ENCODE data around the gene NFKB1. TPM values are rescaled to one million over a fixed set of nuclear protein-coding genes. Genes with fewer than 3 reads are reported as not detected.
A peak's percentile ranks its signal among the peaks of the same experiment; 100 is the strongest.
"Not testable (repeated sequence)": the region's sequence is repeated elsewhere in the genome, so short reads cannot be mapped to it uniquely, and the experiment has no call there.

Gene NFKB1
- total RNA-seq, 3 donors from 2014 or later, result 315 to 381 (median 331) TPM

DNA sequence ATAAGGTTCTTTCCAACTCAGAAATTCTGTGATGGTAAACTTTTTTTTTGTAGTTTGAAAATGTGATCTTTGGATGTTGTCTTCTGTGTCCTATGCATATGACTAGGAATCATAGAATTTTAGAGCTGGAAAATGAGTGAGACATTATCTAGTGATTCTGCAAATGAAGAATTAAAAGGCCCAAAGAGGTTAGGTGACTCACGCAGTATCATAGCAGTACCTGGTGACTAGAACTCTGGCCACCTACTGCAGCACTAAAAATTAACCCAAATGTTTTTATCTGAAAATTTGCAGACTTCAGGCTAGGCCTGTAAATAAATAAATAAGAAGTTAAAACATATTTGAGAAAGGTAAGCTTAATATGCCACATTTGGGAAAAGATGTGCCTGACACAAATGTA lies 52.8 kb downstream of the NFKB1 start:
- Mint-ChIP-seq H3K4me1 (ENCODE audit: low read depth) (peaks cover 36% of the 10 kb centered on the region), H3K9me3 (no peaks in the 10 kb centered on the region), H3K27me3 (ENCODE audit: low read depth) (no peaks in the 10 kb centered on the region), H3K4me3 (peak overlapping the region; percentile 33), H3K36me3 (ENCODE audit: insufficient read depth) (peaks cover 46% of the 10 kb centered on the region)
- DNase-seq (no peak), ATAC-seq (peak; percentile 36 to 40)

DNA sequence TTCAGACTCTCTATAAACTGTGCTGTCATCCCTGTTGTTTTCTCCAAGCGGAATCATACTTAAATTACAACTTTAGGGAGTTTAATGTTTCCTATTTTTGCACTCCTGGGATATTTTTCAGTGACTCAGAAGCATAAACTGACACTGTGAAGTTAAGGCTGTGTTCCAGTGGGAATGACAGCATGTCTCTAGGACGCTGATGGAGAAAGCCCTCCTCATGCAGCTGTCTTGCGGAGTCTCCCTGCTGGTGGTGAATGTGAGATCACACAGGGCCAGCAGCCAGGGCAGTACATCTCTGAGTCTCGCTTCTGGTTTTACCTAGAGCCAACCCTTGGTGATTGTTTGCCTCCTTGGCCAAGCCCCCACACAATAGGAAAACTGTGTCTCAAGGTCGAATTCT lies 53.3 kb downstream of the NFKB1 start:
- Mint-ChIP-seq H3K4me3 (no peak overlapping the region), H3K9me3 (no peaks in the 10 kb centered on the region), H3K27me3 (ENCODE audit: low read depth) (no peaks in the 10 kb centered on the region), H3K36me3 (ENCODE audit: insufficient read depth) (peaks cover 49% of the 10 kb centered on the region), H3K4me1 (ENCODE audit: low read depth) (peaks cover 35% of the 10 kb centered on the region)
- ATAC-seq (no peak), DNase-seq (no peak)

DNA sequence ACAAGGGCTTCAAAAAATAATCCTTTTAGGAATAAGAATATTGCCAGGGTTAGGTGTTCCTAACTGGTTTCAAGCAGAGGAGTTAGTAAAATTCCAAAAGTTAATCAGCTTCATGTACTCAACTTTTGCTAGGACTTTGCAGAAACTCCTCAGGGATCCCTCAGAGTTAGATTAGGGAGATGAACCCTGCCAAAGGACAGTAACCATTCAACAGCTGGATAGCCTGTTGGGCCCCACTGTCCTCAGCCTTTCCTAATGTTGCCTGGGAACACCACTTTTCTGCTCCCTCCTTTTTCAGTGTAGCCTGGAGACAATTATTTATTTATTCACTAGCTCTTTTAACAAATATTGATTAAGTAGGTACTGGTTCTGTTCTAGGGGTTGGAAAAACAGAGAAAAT lies 53.8 kb downstream of the NFKB1 start:
- no peaks in the 10 kb centered on the region for H3K9me3 Mint-ChIP-seq
- peaks cover 45% of the 10 kb centered on the region for H3K36me3 Mint-ChIP-seq (ENCODE audit: insufficient read depth)
- H3K4me1 Mint-ChIP-seq (ENCODE audit: low read depth), result peaks cover 33% of the 10 kb centered on the region
- no peak for ATAC-seq
- H3K4me3 Mint-ChIP-seq, result no peak overlapping the region
- no peaks in the 10 kb centered on the region for H3K27me3 Mint-ChIP-seq (ENCODE audit: low read depth)
- no peak for DNase-seq

DNA sequence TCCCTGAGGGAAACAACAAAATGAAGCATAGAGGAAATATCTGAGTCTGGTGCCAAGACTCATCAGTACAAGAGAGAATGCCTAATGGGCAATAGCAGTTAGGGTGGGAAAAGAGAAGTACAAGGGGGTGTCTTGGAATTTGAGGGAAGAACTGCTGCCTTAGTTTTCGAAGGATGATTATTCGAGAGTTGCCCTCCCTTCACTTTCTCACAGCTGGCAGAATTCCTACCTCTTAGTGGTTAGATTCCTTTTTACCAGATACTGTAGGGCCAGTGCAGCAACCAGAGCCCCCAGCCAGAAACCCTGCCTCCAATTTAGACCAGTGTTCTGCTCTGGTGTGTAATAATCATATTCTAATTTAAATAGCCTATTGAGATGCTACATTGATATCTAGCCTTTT lies 56.5 kb downstream of the NFKB1 start:
- DNase-seq (no peak), ATAC-seq (no peak)
- H3K4me3 Mint-ChIP-seq, result no peak overlapping the region
- no peaks in the 10 kb centered on the region for H3K27me3 Mint-ChIP-seq (ENCODE audit: low read depth)
- no peaks in the 10 kb centered on the region for H3K9me3 Mint-ChIP-seq
- H3K36me3 Mint-ChIP-seq (ENCODE audit: insufficient read depth), result peaks cover 47% of the 10 kb centered on the region
- H3K4me1 Mint-ChIP-seq (ENCODE audit: low read depth), result peaks cover 33% of the 10 kb centered on the region

DNA sequence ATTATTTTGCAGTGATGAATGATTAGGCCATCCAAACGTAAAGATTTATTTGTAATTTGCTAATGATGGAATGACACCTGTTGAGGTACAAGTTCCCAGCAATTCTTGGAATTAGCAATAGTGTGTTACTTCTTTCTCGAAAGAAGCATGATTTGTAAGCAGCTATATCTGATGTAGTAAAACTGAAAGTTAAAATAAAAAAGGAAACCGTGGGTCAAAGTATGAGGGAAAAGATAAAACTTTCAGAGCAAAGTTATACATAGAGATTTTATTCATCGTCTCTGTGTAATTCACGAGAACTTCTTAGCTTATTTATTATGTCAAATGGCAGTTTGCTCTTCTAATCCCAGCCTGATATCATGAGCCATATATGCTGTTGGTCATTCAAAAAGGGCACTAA lies 59.0 kb downstream of the NFKB1 start:
- Mint-ChIP-seq H3K4me1 (ENCODE audit: low read depth) (peaks cover 49% of the 10 kb centered on the region), H3K9me3 (no peaks in the 10 kb centered on the region)

DNA sequence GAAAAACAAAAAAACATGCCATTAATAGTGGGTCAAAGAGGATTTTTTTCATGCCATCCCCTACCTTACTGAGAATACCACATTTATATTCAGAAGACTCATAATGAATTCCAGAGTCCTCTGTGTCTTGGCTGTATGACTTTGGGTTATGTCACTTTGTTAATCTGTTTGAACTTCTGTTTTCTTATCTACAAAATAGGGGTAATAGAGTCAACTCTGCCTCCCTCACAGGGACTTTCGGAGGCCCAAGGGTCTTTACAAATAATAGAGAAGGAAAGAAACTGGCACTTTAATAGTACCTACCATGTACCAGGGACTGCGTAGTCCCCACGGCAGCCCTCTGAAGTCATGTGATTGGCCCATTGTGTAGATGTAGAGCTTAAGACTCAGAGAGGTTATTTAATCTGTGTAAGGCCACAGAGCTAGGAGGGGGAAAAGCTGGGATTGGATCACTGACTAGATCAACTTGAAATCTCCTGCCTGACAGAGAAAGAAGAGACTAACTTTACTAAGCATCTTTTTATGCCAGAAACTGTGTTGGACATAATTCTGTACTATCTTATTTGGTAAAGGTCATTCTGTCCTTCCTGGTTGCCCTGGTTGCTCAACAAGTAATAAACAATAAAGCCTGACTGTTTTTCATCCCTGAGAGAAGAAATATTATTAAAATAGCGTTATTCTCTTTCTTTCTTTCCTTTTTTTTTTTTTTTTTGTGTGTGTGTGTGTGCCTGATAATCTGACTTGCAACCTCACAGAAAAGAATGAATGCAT lies 59.6 kb downstream of the NFKB1 start:
- no peaks in the 10 kb centered on the region for H3K9me3 Mint-ChIP-seq
- H3K4me1 Mint-ChIP-seq (ENCODE audit: low read depth), result peaks cover 55% of the 10 kb centered on the region
- no peak for DNase-seq
- peak; percentile 15 to 23 for ATAC-seq
- no peaks in the 10 kb centered on the region for H3K27me3 Mint-ChIP-seq (ENCODE audit: low read depth)
- H3K36me3 Mint-ChIP-seq (ENCODE audit: insufficient read depth), result peaks cover 51% of the 10 kb centered on the region
- peak overlapping the region; percentile 72 for H3K4me3 Mint-ChIP-seq

More for the DNA sequence above, 59.0 kb downstream of the NFKB1 start:
- Mint-ChIP-seq H3K4me3 (peak overlapping the region; percentile 72), H3K27me3 (ENCODE audit: low read depth) (no peaks in the 10 kb centered on the region), H3K36me3 (ENCODE audit: insufficient read depth) (peaks cover 48% of the 10 kb centered on the region)
- DNase-seq (no peak), ATAC-seq (peak; percentile 53 to 57)

DNA sequence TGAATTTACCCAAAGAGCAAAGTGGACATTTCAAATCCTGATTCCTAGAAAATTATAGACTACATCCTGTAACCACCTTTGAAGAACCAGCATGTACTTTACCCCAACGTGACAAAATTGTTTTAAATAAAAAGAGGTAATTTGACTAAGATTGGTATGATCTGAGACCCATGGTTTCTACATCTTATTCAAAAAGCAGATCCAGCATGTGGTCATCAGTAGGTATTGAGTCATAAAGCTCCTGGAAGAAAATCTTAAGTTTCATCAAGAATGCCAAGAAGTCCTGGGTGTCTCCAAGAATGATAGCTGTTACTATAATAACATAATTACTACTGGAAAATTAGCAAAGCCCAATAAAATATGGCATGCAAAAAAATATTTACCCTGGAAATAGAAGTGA lies 61.8 kb downstream of the NFKB1 start:
- Mint-ChIP-seq H3K36me3 (ENCODE audit: insufficient read depth) (peaks cover 66% of the 10 kb centered on the region), H3K4me1 (ENCODE audit: low read depth) (peaks cover 69% of the 10 kb centered on the region), H3K9me3 (no peaks in the 10 kb centered on the region), H3K27me3 (ENCODE audit: low read depth) (no peaks in the 10 kb centered on the region), H3K4me3 (no peak overlapping the region)
- DNase-seq (no peak), ATAC-seq (no peak)

DNA sequence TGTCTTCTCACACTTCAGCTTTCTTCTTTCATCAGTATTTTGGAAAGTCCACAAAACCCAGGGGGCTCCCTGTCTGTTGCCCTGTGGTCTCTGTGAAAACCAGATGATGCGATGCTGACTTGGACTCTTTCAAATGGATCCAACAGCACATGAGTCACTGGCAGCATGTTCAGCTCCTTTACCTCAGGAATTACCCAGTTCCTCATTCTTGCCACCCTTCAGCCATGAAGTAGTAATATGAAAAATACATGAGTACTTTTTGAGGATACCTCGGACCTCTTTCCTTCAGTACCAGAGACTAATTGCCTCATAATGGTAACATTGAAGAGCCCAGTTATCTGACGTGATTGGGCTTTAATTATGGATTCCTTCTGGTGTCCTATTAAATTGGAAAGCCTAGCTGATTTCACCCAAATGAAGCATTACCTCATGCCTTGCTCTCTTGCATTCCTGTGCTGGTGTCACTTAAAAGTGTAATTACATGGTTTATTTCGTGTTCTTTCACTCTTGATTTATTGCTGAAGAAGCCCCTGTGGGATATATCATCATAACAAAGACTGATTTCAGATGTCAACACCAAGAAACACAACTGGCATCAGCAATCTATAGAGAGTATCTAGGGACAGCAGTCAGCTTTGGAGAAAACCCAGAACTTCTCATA lies 63.4 kb downstream of the NFKB1 start:
- ATAC-seq, result peak; percentile 71 to 77
- Mint-ChIP-seq H3K4me1 (ENCODE audit: low read depth) (peaks cover 81% of the 10 kb centered on the region), H3K4me3 (no peak overlapping the region), H3K9me3 (no peaks in the 10 kb centered on the region), H3K27me3 (ENCODE audit: low read depth) (no peaks in the 10 kb centered on the region), H3K36me3 (ENCODE audit: insufficient read depth) (peaks cover 68% of the 10 kb centered on the region)
- DNase-seq, result peak; percentile 25

DNA sequence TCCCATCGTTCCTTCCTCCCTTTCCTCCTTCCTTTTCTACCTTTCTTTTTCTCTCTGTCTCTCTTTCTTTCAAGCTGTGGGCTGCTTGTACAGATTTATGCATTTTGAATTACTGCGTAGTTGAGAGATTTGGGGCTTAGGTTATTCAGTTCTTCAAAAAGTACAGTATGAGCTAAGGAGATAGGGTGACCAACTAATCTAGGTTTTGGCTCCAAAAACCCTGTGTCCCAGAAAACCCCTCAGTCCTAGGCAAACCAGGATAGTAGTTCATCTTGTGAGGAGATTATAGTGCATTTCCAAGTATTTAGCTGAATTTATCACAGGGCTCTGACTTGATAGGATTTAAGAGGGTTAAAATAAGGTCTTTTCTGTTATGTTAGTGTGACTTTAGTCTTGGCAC lies 64.5 kb downstream of the NFKB1 start:
- Mint-ChIP-seq H3K4me3 (no peak overlapping the region), H3K27me3 (ENCODE audit: low read depth) (no peaks in the 10 kb centered on the region), H3K9me3 (peaks cover 2% of the 10 kb centered on the region), H3K4me1 (ENCODE audit: low read depth) (peaks cover 73% of the 10 kb centered on the region), H3K36me3 (ENCODE audit: insufficient read depth) (peaks cover 72% of the 10 kb centered on the region)
- DNase-seq (no peak), ATAC-seq (no peak)

DNA sequence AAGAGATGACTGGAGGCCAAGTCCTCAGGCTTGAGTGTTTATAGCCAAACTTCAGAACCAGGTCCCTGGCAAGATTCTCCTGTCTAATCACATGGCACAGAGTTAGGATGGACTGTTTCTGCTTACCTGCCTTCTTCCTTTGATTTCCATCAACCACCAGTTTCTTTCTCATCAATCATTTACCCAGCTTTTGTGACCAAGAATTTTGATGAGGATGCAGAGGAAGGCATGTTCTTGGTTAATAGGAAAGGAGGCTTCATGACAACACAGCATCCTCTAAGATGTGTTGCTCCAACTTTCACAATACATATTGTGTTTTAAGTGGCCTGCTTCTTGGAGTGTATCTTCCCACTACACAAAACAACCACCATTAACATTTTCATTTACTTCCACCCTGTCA lies 65.3 kb downstream of the NFKB1 start:
- H3K36me3 Mint-ChIP-seq (ENCODE audit: insufficient read depth), result peaks cover 70% of the 10 kb centered on the region
- peaks cover 67% of the 10 kb centered on the region for H3K4me1 Mint-ChIP-seq (ENCODE audit: low read depth)
- no peak overlapping the region for H3K4me3 Mint-ChIP-seq
- H3K9me3 Mint-ChIP-seq, result peaks cover 2% of the 10 kb centered on the region
- DNase-seq, result no peak
- H3K27me3 Mint-ChIP-seq (ENCODE audit: low read depth), result no peaks in the 10 kb centered on the region
- no peak for ATAC-seq

DNA sequence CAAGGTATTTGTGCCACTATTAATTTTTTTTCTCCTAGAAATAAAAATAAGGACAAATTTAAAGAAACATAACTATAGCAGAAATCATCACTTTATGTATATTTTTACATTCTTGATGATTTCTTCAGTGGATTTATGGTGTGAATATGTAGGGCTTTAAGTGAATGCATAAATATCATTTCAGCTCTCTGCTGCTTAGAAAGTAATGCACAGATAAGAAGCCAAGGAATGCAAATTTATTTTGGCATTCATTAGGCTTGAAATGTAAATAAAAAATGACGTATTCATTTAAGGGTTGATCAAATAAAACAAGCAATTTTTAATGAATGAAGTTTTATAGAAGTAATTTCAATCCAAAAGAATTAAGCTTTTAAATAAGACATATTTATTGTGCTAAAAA lies 66.3 kb downstream of the NFKB1 start:
- H3K27me3 Mint-ChIP-seq (ENCODE audit: low read depth), result no peaks in the 10 kb centered on the region
- DNase-seq (no peak), ATAC-seq (no peak)
- peaks cover 61% of the 10 kb centered on the region for H3K4me1 Mint-ChIP-seq (ENCODE audit: low read depth)
- H3K36me3 Mint-ChIP-seq (ENCODE audit: insufficient read depth), result peaks cover 63% of the 10 kb centered on the region
- H3K4me3 Mint-ChIP-seq, result no peak overlapping the region
- H3K9me3 Mint-ChIP-seq, result peaks cover 2% of the 10 kb centered on the region

DNA sequence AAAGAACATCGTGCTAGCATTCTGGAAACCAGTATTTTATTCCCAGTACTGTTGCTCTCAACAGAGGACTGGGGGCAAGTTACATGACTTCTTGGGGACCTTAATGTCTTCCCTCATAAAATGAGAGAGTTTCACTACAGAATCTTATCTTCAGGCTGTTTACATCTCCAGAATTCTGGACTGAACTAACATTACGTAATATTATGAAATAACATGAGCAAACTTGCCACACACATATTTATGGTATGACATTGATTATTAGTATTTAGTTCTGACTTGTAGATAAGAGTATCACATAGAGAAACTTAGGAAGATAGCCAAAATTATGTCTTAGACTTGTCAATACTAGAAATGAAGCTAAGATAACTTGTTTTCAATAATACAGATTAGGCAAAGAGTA lies 68.0 kb downstream of the NFKB1 start:
- H3K4me3 Mint-ChIP-seq, result no peak overlapping the region
- H3K36me3 Mint-ChIP-seq (ENCODE audit: insufficient read depth), result peaks cover 58% of the 10 kb centered on the region
- DNase-seq (no peak), ATAC-seq (no peak)
- H3K27me3 Mint-ChIP-seq (ENCODE audit: low read depth), result no peaks in the 10 kb centered on the region
- H3K4me1 Mint-ChIP-seq (ENCODE audit: low read depth), result peaks cover 64% of the 10 kb centered on the region
- peaks cover 2% of the 10 kb centered on the region for H3K9me3 Mint-ChIP-seq

DNA sequence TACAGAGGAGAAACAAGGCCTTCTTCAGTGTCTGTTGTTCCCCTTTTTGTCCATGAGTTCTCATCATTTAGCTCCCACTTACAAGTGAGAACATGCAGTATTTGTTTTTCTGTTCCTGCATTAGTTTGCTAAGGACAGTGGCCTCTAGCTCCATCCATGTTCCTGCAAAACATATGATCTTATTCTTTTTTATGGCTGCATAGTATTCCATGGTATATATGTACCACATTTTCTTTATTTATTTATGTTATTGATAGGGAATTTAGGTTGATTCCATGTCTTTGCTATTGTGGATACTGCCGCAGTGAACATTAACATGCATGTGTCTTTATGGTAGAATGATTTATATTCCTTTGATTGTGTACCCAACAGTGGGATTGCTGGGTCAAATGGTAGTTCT lies 69.1 kb downstream of the NFKB1 start:
- not testable (repeated sequence) for H3K27me3 Mint-ChIP-seq (ENCODE audit: low read depth); ATAC-seq; H3K4me3 Mint-ChIP-seq; H3K9me3 Mint-ChIP-seq; DNase-seq
- H3K36me3 Mint-ChIP-seq (ENCODE audit: insufficient read depth), result peaks cover 52% of the 10 kb centered on the region
- H3K4me1 Mint-ChIP-seq (ENCODE audit: low read depth), result peaks cover 64% of the 10 kb centered on the region

DNA sequence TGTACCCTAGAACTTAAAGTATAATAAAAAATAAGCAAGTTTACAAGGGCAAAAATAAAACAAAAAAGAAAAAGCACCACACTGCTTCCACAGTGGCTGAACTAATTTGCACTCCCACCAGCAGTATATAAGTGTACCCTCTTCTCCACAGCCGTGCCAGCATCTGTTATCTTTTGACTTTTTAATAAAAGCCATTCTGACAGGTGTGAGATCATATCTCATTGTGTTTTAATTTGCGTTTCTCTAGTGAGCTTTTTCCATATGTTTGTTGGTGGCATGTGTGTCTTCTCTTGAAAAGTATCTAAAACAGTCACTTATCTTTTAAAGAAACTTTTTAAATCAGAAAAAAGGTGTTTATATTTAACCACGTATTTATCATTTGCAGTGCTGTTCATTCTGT lies 71.3 kb downstream of the NFKB1 start:
- DNase-seq (no peak), ATAC-seq (no peak)
- no peak overlapping the region for H3K4me3 Mint-ChIP-seq
- peaks cover 2% of the 10 kb centered on the region for H3K9me3 Mint-ChIP-seq
- peaks cover 59% of the 10 kb centered on the region for H3K4me1 Mint-ChIP-seq (ENCODE audit: low read depth)
- no peaks in the 10 kb centered on the region for H3K27me3 Mint-ChIP-seq (ENCODE audit: low read depth)
- H3K36me3 Mint-ChIP-seq (ENCODE audit: insufficient read depth), result peaks cover 53% of the 10 kb centered on the region

DNA sequence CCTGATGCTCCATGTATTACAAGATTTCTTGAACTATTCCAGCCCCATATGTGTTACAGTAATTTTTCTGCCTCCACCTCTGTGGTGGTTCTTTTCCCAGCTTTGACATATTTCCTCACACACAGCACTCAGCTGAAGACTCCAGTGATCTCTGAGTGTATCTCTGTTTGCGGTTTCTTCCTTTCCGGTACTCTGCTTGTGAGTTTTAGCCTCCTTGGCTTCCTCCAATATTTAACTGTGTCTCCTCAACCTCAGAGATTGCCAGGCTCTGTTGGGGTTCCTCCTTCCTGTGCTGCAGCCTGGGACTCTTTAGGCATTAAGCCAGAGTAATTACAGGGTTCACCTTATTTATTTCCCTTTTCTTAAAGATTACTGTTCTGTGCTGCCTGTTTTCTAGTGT lies 73.2 kb downstream of the NFKB1 start:
- DNase-seq (no peak), ATAC-seq (peak; percentile 34 to 38)
- Mint-ChIP-seq H3K27me3 (ENCODE audit: low read depth) (no peaks in the 10 kb centered on the region), H3K4me3 (no peak overlapping the region), H3K4me1 (ENCODE audit: low read depth) (peaks cover 64% of the 10 kb centered on the region), H3K9me3 (peaks cover 2% of the 10 kb centered on the region), H3K36me3 (ENCODE audit: insufficient read depth) (peaks cover 58% of the 10 kb centered on the region)

Data from activated T-cell treated with anti-CD3 and anti-CD28 coated beads, Interleukin-2, amount 50 U/mL, for 4 hours (primary cell).